GM12878 (cell line): ENCODE data around the gene TTI1. TPM values are rescaled to one million over a fixed set of nuclear protein-coding genes. Genes with fewer than 3 reads are reported as not detected.

Experiments used
- CBX3 ChIP-seq: fragments of 200-600 bp; sonication (generic); IDR thresholded peaks from 2 replicates; pipeline ENCODE4 v1.6.1; 2016; ENCODE audit warnings: low read depth, borderline replicate concordance
- CEBPB ChIP-seq, 2 experiments: fragments of 150-350 bp in 1 of 2; IDR thresholded peaks; 2 replicates each; pipeline ENCODE4 v1.6.1; 2012 to 2014; ENCODE audit warnings: low read depth in 2 of 2, low read length in 2 of 2, borderline replicate concordance in 1 of 2, inconsistent platforms in 1 of 2
- CHD4 ChIP-seq: fragments of 200-600 bp; sonication (generic); IDR thresholded peaks from 2 replicates; pipeline ENCODE4 v1.6.1; 2016; ENCODE audit warnings: mild to moderate bottlenecking
- DPF2 ChIP-seq: fragments of 450-650 bp; IDR thresholded peaks from 2 replicates; pipeline ENCODE4 v1.6.1; 2017; ENCODE audit warnings: mild to moderate bottlenecking
- EP300 ChIP-seq, 2 experiments: fragments of 150-350 bp in 1 of 2; IDR thresholded peaks; 2 replicates each; pipeline ENCODE4 v1.6.1; 2011 to 2012; ENCODE audit warnings: low read depth in 2 of 2, low read length in 2 of 2, borderline replicate concordance in 1 of 2, improper control_type of control experiment in 1 of 2, inconsistent platforms in 1 of 2; ENCODE audit not compliant: control insufficient read depth in 1 of 2
- HCFC1 ChIP-seq: fragments of 150-350 bp; IDR thresholded peaks from 2 replicates; pipeline ENCODE4 v1.6.1; 2014; ENCODE audit warnings: low read length
- HDAC2 ChIP-seq: fragments of 200-600 bp; sonication (generic); IDR thresholded peaks from 2 replicates; pipeline ENCODE4 v1.6.1; 2017
- MTA2 ChIP-seq: fragments of 450-650 bp; IDR thresholded peaks from 2 replicates; pipeline ENCODE4 v1.6.1; 2016; ENCODE audit warnings: low read depth, mild to moderate bottlenecking, moderate library complexity
- MYB ChIP-seq: fragments of 150-350 bp; IDR thresholded peaks from 2 replicates; pipeline ENCODE4 v1.6.1; 2014; ENCODE audit warnings: mild to moderate bottlenecking, low read depth, low read length, borderline replicate concordance
- MYC ChIP-seq: IDR thresholded peaks from 2 replicates; pipeline ENCODE4 v1.6.1; 2011; ENCODE audit warnings: mild to moderate bottlenecking, low read length, moderate library complexity, inconsistent platforms; ENCODE audit not compliant: insufficient read depth, insufficient replicate concordance, insufficient read length, severe bottlenecking
- NFIC ChIP-seq: IDR thresholded peaks from 2 replicates; pipeline ENCODE4 v1.6.1; 2012; ENCODE audit warnings: low read depth, mild to moderate bottlenecking, inconsistent platforms, low read length, moderate library complexity
- RELA ChIP-seq: fragments of 450-650 bp; IDR thresholded peaks from 2 replicates; pipeline ENCODE4 v1.8.0; 2014; ENCODE audit warnings: borderline replicate concordance; ENCODE audit not compliant: partially characterized antibody
- SRF ChIP-seq, 2 experiments: IDR thresholded peaks; 2 replicates each; pipeline ENCODE4 v1.6.1; 2011; ENCODE audit warnings: low read depth in 2 of 2, low read length in 2 of 2, mild to moderate bottlenecking in 1 of 2, moderate library complexity in 1 of 2
- YBX1 ChIP-seq: fragments of 450-650 bp; IDR thresholded peaks from 2 replicates; pipeline ENCODE4 v1.6.1; 2016; ENCODE audit warnings: antibody characterized with exemption
- polyA plus RNA-seq, 11 experiments: library from polyadenylated mRNA; depleted of rRNA in 4 of 11; unstranded in 6 of 11; stranded (reverse) in 5 of 11; fragments of >200 nt; fragmentation: Nextera tagmentation in 4 of 11; fragmentation: Illumina TruSeq in 1 of 11; extraction: Ambion mirVana in 4 of 11; extraction: Trizol in 1 of 11; gene quantifications; 1 replicate in 1 of 11; 2 replicates in 10 of 11; pipeline versions ENCODE4 v1.2.1 to v1.2.3, GENCODE V29; 2011 to 2016; ENCODE audit warnings: inconsistent platforms in 2 of 11, missing spikeins in 2 of 11, low read depth in 1 of 11
- total RNA-seq, 4 experiments: library from RNA; depleted of rRNA in 3 of 4; stranded (reverse); fragments of >200 nt in 3 of 4; fragmentation: Illumina TruSeq in 1 of 4; extraction: Trizol in 1 of 4; gene quantifications; 2 replicates each; pipeline versions ENCODE4 v1.2.1 to v1.2.3, GENCODE V29; 2013 to 2021
- TF ChIP-seq, protein P1 (sequence below): fragments of 450-650 bp; IDR thresholded peaks from 2 replicates; pipeline ENCODE4 v1.6.1; 2016; ENCODE audit warnings: mild to moderate bottlenecking, moderate library complexity, borderline replicate concordance
- TF ChIP-seq, protein P2 (sequence below): fragments of 450-650 bp; formaldehyde crosslinking; IDR thresholded peaks from 2 replicates; pipeline ENCODE4 v1.4.0; 2022; ENCODE audit warnings: mild to moderate bottlenecking, moderate library complexity
- TF ChIP-seq, protein P3 (sequence below): IDR thresholded peaks from 2 replicates; pipeline ENCODE4 v1.6.1; 2011; ENCODE audit warnings: mild to moderate bottlenecking, low read depth, low read length, moderate library complexity; ENCODE audit not compliant: insufficient replicate concordance
- TF ChIP-seq, protein P4 (sequence below): IDR thresholded peaks from 2 replicates; pipeline ENCODE4 v1.6.1; 2012; ENCODE audit warnings: low read depth, low read length, improper control_type of control experiment

TTI1 gene
- total and polyA plus RNA-seq, 10 of the 15 experiments (the other 5 are each of a cell fraction or from before 2014, with no cell fraction given), result 5.3 to 44.6 (median 24.9) TPM

DNA sequence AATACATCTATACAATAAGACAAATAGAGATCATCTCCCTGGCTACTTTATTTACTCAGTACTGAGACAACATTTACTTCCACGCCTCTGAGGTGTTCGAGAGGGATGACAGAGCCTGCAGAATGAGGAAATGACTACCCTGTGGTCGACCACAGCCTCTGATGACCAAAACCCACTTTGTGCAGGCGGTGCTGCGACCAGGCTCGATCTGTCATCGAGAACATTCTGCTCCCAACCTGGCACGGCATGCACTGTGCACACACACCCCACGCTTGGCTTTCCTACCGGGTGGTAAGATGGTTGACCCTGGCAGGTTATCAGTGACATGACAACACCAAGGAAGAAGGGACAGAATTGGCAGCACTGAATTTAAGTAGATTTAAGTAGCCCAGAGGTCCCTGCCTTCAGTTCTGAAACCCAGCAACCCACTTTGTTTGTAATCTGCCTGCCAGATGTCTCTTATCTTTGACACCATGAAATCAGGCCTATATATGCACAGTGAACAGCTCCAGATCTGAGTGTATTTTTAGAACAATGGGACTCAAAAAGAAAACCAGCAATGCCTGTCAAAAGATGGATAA lies 42.6 kb downstream of the TTI1 start (continued):
- peak; percentile 95 to 97 for TF ChIP-seq EP300 (IDR thresholded peaks at IDR 0.05; ENCODE audit: borderline replicate concordance in 1 of 2, control insufficient read depth in 1 of 2, low read depth in 2 of 2, low read length in 2 of 2)
- TF ChIP-seq, protein P1, sequence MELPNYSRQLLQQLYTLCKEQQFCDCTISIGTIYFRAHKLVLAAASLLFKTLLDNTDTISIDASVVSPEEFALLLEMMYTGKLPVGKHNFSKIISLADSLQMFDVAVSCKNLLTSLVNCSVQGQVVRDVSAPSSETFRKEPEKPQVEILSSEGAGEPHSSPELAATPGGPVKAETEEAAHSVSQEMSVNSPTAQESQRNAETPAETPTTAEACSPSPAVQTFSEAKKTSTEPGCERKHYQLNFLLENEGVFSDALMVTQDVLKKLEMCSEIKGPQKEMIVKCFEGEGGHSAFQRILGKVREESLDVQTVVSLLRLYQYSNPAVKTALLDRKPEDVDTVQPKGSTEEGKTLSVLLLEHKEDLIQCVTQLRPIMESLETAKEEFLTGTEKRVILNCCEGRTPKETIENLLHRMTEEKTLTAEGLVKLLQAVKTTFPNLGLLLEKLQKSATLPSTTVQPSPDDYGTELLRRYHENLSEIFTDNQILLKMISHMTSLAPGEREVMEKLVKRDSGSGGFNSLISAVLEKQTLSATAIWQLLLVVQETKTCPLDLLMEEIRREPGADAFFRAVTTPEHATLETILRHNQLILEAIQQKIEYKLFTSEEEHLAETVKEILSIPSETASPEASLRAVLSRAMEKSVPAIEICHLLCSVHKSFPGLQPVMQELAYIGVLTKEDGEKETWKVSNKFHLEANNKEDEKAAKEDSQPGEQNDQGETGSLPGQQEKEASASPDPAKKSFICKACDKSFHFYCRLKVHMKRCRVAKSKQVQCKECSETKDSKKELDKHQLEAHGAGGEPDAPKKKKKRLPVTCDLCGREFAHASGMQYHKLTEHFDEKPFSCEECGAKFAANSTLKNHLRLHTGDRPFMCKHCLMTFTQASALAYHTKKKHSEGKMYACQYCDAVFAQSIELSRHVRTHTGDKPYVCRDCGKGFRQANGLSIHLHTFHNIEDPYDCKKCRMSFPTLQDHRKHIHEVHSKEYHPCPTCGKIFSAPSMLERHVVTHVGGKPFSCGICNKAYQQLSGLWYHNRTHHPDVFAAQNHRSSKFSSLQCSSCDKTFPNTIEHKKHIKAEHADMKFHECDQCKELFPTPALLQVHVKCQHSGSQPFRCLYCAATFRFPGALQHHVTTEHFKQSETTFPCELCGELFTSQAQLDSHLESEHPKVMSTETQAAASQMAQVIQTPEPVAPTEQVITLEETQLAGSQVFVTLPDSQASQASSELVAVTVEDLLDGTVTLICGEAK, result no peak
- TF ChIP-seq, protein P2, sequence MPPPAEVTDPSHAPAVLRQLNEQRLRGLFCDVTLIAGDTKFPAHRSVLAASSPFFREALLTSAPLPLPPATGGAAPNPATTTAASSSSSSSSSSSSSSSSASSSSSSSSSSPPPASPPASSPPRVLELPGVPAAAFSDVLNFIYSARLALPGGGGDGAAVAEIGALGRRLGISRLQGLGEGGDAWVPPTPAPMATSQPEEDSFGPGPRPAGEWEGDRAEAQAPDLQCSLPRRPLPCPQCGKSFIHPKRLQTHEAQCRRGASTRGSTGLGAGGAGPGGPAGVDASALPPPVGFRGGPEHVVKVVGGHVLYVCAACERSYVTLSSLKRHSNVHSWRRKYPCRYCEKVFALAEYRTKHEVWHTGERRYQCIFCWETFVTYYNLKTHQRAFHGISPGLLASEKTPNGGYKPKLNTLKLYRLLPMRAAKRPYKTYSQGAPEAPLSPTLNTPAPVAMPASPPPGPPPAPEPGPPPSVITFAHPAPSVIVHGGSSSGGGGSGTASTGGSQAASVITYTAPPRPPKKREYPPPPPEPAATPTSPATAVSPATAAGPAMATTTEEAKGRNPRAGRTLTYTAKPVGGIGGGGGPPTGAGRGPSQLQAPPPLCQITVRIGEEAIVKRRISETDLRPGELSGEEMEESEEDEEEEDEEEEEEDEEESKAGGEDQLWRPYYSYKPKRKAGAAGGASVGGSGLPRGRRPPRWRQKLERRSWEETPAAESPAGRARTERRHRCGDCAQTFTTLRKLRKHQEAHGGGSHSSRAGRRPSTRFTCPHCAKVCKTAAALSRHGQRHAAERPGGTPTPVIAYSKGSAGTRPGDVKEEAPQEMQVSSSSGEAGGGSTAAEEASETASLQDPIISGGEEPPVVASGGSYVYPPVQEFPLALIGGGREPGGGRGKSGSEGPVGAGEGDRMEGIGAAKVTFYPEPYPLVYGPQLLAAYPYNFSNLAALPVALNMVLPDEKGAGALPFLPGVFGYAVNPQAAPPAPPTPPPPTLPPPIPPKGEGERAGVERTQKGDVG (CRISPR knock-in tag), result no peak
- no peak for TF ChIP-seq CBX3
- peak; percentile 90 for TF ChIP-seq NFIC
- TF ChIP-seq CEBPB (IDR thresholded peaks at IDR 0.05; ENCODE audit: borderline replicate concordance in 1 of 2, low read depth in 2 of 2, low read length in 2 of 2), result peak in 1 of 2 experiments; percentile 36; a peak in 1 of 4 replicates
- TF ChIP-seq MYC, result no peak
- TF ChIP-seq YBX1, result no peak
- TF ChIP-seq SRF (IDR thresholded peaks at IDR 0.05; ENCODE audit: low read depth in 2 of 2, low read length in 2 of 2), result 0 out of 4 replicates have a peak, but pooled peaks of 1 of the 2 experiments have one; percentile 68
- TF ChIP-seq DPF2, result peak; percentile 99
- peak; percentile 24 for TF ChIP-seq RELA
- TF ChIP-seq, protein P3, sequence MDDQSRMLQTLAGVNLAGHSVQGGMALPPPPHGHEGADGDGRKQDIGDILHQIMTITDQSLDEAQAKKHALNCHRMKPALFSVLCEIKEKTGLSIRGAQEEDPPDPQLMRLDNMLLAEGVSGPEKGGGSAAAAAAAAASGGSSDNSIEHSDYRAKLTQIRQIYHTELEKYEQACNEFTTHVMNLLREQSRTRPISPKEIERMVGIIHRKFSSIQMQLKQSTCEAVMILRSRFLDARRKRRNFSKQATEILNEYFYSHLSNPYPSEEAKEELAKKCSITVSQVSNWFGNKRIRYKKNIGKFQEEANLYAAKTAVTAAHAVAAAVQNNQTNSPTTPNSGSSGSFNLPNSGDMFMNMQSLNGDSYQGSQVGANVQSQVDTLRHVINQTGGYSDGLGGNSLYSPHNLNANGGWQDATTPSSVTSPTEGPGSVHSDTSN, result peak; percentile 19
- no peak for TF ChIP-seq HDAC2
- no peak for TF ChIP-seq HCFC1
- TF ChIP-seq CHD4, result no peak
- TF ChIP-seq, protein P4, sequence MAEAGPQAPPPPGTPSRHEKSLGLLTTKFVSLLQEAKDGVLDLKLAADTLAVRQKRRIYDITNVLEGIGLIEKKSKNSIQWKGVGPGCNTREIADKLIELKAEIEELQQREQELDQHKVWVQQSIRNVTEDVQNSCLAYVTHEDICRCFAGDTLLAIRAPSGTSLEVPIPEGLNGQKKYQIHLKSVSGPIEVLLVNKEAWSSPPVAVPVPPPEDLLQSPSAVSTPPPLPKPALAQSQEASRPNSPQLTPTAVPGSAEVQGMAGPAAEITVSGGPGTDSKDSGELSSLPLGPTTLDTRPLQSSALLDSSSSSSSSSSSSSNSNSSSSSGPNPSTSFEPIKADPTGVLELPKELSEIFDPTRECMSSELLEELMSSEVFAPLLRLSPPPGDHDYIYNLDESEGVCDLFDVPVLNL, result no peak
- no peak for TF ChIP-seq MYB
- TF ChIP-seq MTA2, result peak; percentile 91
